Panc1 (cell line): ENCODE measurements around the gene AGAP1.

Experiments
- CTCF ChIP-seq: fragments of 450-650 bp; IDR thresholded peaks from 2 replicates; pipeline ENCODE4 v1.5.1; 2017; ENCODE audit warnings: mild to moderate bottlenecking
- POLR2AphosphoS5 ChIP-seq: IDR thresholded peaks from 2 replicates; pipeline ENCODE4 v1.6.1; 2012; ENCODE audit warnings: mild to moderate bottlenecking, low read depth, low read length, moderate library complexity
- SIN3A ChIP-seq: IDR thresholded peaks from 2 replicates; pipeline ENCODE4 v1.6.1; 2012; ENCODE audit warnings: low read depth, mild to moderate bottlenecking, low read length, moderate library complexity, borderline replicate concordance; ENCODE audit not compliant: insufficient read depth

GRCh38 chr2:235579128-235579527 is 85.3 kb downstream of the AGAP1 start:
- TF ChIP-seq SIN3A (no peak), CTCF (no peak), POLR2AphosphoS5 (no peak)
